OCI-LY7 (cell line): Measurements from ENCODE around the gene SLC25A21. TPM values are rescaled to one million over a fixed set of nuclear protein-coding genes. Genes with fewer than 3 reads are reported as not detected.

Source experiments
- BruUV-seq: library from RNA; stranded (reverse); fragments of 400-500 nt; replicated peaks from 2 replicates; lab custom pipeline; 2021; lab: Mats Ljungman, UMichigan
- CTCF ChIA-PET: fragments of 300-600 bp; sonication (Branson Sonifier 250); formaldehyde crosslinking; loops from one replicate; lab custom pipeline; 2022; ENCODE audit warnings: antibody characterized with exemption; ENCODE audit not compliant: unreplicated experiment; lab: Charles Lee
- POLR2A ChIA-PET: fragments of 300-600 bp; sonication (Branson Sonifier 250); formaldehyde crosslinking; loops from one replicate; lab custom pipeline; 2022; ENCODE audit warnings: antibody characterized with exemption; lab: Charles Lee
- DNase-seq: peaks from one replicate; pipeline ENCODE4 v3.0.0-alpha.2; 2015; ENCODE audit warnings: low spot score
- H2AFZ ChIP-seq: fragments of 200-600 bp; sonication (generic), shearing (Covaris generic); 2 replicates; pipeline ENCODE4 v1.6.1; 2014; ENCODE audit warnings: mild to moderate bottlenecking, antibody characterized with exemption, low read length, moderate library complexity
- H3K27ac ChIP-seq: fragments of 200-600 bp; sonication (generic); 2 replicates; pipeline ENCODE4 v1.5.1; 2014; ENCODE audit warnings: mixed run types, low read depth, mild to moderate bottlenecking, moderate library complexity, low read length, inconsistent platforms; ENCODE audit not compliant: poor library complexity, severe bottlenecking
- H3K36me3 ChIP-seq: fragments of 200-600 bp; sonication (generic); 2 replicates; pipeline ENCODE4 v1.6.1; 2014; ENCODE audit warnings: mild to moderate bottlenecking, antibody characterized with exemption, low read length, moderate library complexity, mixed read lengths; ENCODE audit not compliant: insufficient read depth
- H3K4me1 ChIP-seq: fragments of 200-600 bp; sonication (generic); 2 replicates; pipeline ENCODE4 v1.5.1; 2014; ENCODE audit warnings: mild to moderate bottlenecking, low read length; ENCODE audit not compliant: insufficient read depth, poor library complexity, severe bottlenecking
- H3K4me2 ChIP-seq: fragments of 200-600 bp; sonication (generic); 2 replicates; pipeline ENCODE4 v1.6.1; 2014; ENCODE audit warnings: mild to moderate bottlenecking, low read length
- H3K4me3 ChIP-seq: fragments of 200-600 bp; sonication (generic); 2 replicates; pipeline ENCODE4 v1.5.1; 2014; ENCODE audit warnings: mild to moderate bottlenecking, low read depth, low read length; ENCODE audit not compliant: poor library complexity, severe bottlenecking
- H3K79me2 ChIP-seq: fragments of 200-600 bp; sonication (generic); 2 replicates; pipeline ENCODE4 v1.6.1; 2016; ENCODE audit warnings: low read depth, mild to moderate bottlenecking, low read length, moderate library complexity, mixed read lengths; ENCODE audit not compliant: insufficient read depth
- H3K9me2 ChIP-seq: fragments of 200-600 bp; sonication (generic); 2 replicates; pipeline ENCODE4 v1.6.1; 2016; ENCODE audit warnings: mild to moderate bottlenecking, low read length, mixed read lengths; ENCODE audit not compliant: insufficient read depth
- H3K9me3 ChIP-seq: fragments of 200-600 bp; sonication (generic); 2 replicates; pipeline ENCODE4 v1.6.1; 2014; ENCODE audit warnings: mild to moderate bottlenecking, mixed run types, low read length, mixed read lengths
- H4K20me1 ChIP-seq: fragments of 200-600 bp; sonication (generic); 2 replicates; pipeline ENCODE4 v1.6.1; 2014; ENCODE audit warnings: mild to moderate bottlenecking, antibody characterized with exemption, low read length, moderate library complexity, mixed read lengths; ENCODE audit not compliant: insufficient read depth
- CTCF ChIP-seq: fragments of 200-600 bp; sonication (generic); conservative IDR thresholded peaks from 2 replicates; pipeline ENCODE4 v1.5.1; 2014; ENCODE audit warnings: mild to moderate bottlenecking, antibody characterized with exemption, low read length, moderate library complexity, mixed read lengths
- EZH2phosphoT487 ChIP-seq: fragments of 200-600 bp; sonication (generic); IDR thresholded peaks from 2 replicates; pipeline ENCODE4 v1.6.1; 2018; ENCODE audit warnings: low read depth, borderline replicate concordance, mild to moderate bottlenecking, mixed run types, antibody characterized with exemption, low read length, moderate library complexity, mixed read lengths
- intact Hi-C: fragments of 100-400 bp; cut with micrococcal nuclease; formaldehyde crosslinking; loops from one replicate; pipeline ENCODE4 v1.10.0; 2022; ENCODE audit not compliant: unreplicated experiment
- total RNA-seq, 2 experiments: library from RNA; depleted of rRNA in 1 of 2; stranded (reverse); fragments of >200 nt in 1 of 2; shearing (Covaris generic) in 1 of 2; gene quantifications; 2 replicates each; pipeline ENCODE4 v1.2.3, GENCODE V29; 2014 to 2022

The SLC25A21 gene
- total RNA-seq, 2 experiments from 2014 or later = not detected

GRCh38 chr14:36834293-36834692 is 338.1 kb downstream of the SLC25A21 start:
- BruUV-seq = no TSS peak
- no peaks in the 10 kb centered on the region for H3K4me1 ChIP-seq
- no peak overlapping the region for H3K4me2 ChIP-seq
- intact Hi-C loops = no loop called here
- no peak for DNase-seq
- no peaks in the 10 kb centered on the region for H3K9me2 ChIP-seq
- H2AFZ ChIP-seq = no peak overlapping the region
- H3K9me3 ChIP-seq = no peaks in the 10 kb centered on the region
- no peaks in the 10 kb centered on the region for H3K36me3 ChIP-seq
- no peaks in the 10 kb centered on the region for H4K20me1 ChIP-seq
- TF ChIP-seq CTCF (no peak), EZH2phosphoT487 (no peak)
- H3K4me3 ChIP-seq = no peak overlapping the region
- ChIA-PET CTCF (no interaction called here), POLR2A (no interaction called here)
- H3K27ac ChIP-seq = no peak overlapping the region
- H3K79me2 ChIP-seq = no peaks in the 10 kb centered on the region

GRCh38 chr14:36829547-36829946 is 342.9 kb downstream of the SLC25A21 start:
- no peak overlapping the region for H2AFZ ChIP-seq
- CTCF ChIA-PET = no interaction called here
- no peak for DNase-seq
- no peak overlapping the region for H3K4me2 ChIP-seq
- no peak overlapping the region for H3K4me3 ChIP-seq
- no peak overlapping the region for H3K27ac ChIP-seq
- intact Hi-C loops = no loop called here
- H3K4me1 ChIP-seq = no peaks in the 10 kb centered on the region
- TF ChIP-seq CTCF (no peak), EZH2phosphoT487 (no peak)
- POLR2A ChIA-PET = no interaction called here
- BruUV-seq = no TSS peak
- H4K20me1 ChIP-seq = no peaks in the 10 kb centered on the region
- H3K36me3 ChIP-seq = no peaks in the 10 kb centered on the region
- no peaks in the 10 kb centered on the region for H3K79me2 ChIP-seq
- no peaks in the 10 kb centered on the region for H3K9me3 ChIP-seq
- H3K9me2 ChIP-seq = no peaks in the 10 kb centered on the region

- H2AFZ ChIP-seq = no peak overlapping the region
- POLR2A ChIA-PET = no interaction called here
- no peaks in the 10 kb centered on the region for H3K79me2 ChIP-seq
- no peaks in the 10 kb centered on the region for H3K4me1 ChIP-seq
- CTCF ChIA-PET = no interaction called here
- H3K4me3 ChIP-seq = no peak overlapping the region
- no TSS peak for BruUV-seq
- no peaks in the 10 kb centered on the region for H3K9me3 ChIP-seq
- TF ChIP-seq CTCF = no peak
- no peak for TF ChIP-seq EZH2phosphoT487
- no peaks in the 10 kb centered on the region for H4K20me1 ChIP-seq
- DNase-seq = no peak
- H3K27ac ChIP-seq = no peak overlapping the region
- H3K4me2 ChIP-seq = no peak overlapping the region
- intact Hi-C loops = no loop called here
- no peaks in the 10 kb centered on the region for H3K36me3 ChIP-seq
- no peaks in the 10 kb centered on the region for H3K9me2 ChIP-seq
Measured at GRCh38 chr14:36827861-36828260, 344.5 kb downstream of the SLC25A21 start.
